GM12878 (cell line): ENCODE results near the gene CCNJL. TPM values are rescaled to one million over a fixed set of nuclear protein-coding genes. Genes with fewer than 3 reads are reported as not detected.

Source experiments
- ATAC-seq: fragments of 200-7000 bp; cut with Tn5 transposase; 3 replicates; pipeline ENCODE4 v1.9.1; 2020; ENCODE audit warnings: mild to moderate bottlenecking, moderate library complexity
- BruUV-seq: library from RNA; stranded (reverse); fragments of 400-500 nt; replicated peaks from 2 replicates; lab custom pipeline; 2021; lab: Mats Ljungman, UMichigan
- CTCF ChIA-PET: fragments of 300-600 bp; sonication (Branson Sonifier 250); formaldehyde crosslinking; extraction: SDS; loops from one replicate; lab custom pipeline; 2021; ENCODE audit warnings: inconsistent platforms; lab: Yijun Ruan, JAX
- POLR2A ChIA-PET: fragments of 350-600 bp; formaldehyde crosslinking; extraction: SDS; loops from one replicate; lab custom pipeline; 2021; ENCODE audit warnings: inconsistent platforms; lab: Charles Lee
- RAD21 ChIA-PET: fragments of 300-600 bp; sonication (Branson Sonifier 250); formaldehyde crosslinking; loops from one replicate; lab custom pipeline; 2023; ENCODE audit warnings: antibody characterized with exemption; ENCODE audit not compliant: unreplicated experiment; lab: Charles Lee
- SMC1A ChIA-PET: fragments of 300-600 bp; sonication (Branson Sonifier 250); formaldehyde crosslinking; loops from one replicate; lab custom pipeline; 2023; ENCODE audit not compliant: unreplicated experiment, uncharacterized antibody; lab: Charles Lee
- DNase-seq: peaks from one replicate; pipeline ENCODE4 v3.0.0-alpha.2; 2011; ENCODE audit warnings: low read depth, low spot score
- FAIRE-seq: peaks from 3 replicates; lab custom pipeline; 2011; peaks lifted over from hg19 to GRCh38; lab: Jason Lieb, UNC
- H2AFZ ChIP-seq: 2 replicates; pipeline ENCODE4 v1.6.0; 2011; ENCODE audit warnings: low read depth, low read length, control low read depth; ENCODE audit not compliant: control insufficient read depth
- H3K27ac ChIP-seq: 2 replicates; pipeline ENCODE4 v1.5.1; 2011; ENCODE audit warnings: control low read depth; ENCODE audit not compliant: control insufficient read depth, insufficient read depth
- H3K27me3 ChIP-seq, 2 experiments: replicated peaks in 1 of 2; 2 replicates each; pipeline versions ENCODE4 v1.6.0 to v1.6.1; 2011; ENCODE audit warnings: low read length in 1 of 2; ENCODE audit not compliant: control insufficient read depth in 2 of 2, insufficient read depth in 2 of 2
- H3K36me3 ChIP-seq, 2 experiments: 2 replicates each; pipeline ENCODE4 v1.5.1; 2011; ENCODE audit warnings: low read length in 1 of 2; ENCODE audit not compliant: control insufficient read depth in 2 of 2, insufficient read depth in 2 of 2
- H3K4me1 ChIP-seq: 2 replicates; pipeline ENCODE4 v1.6.1; 2011; ENCODE audit warnings: mild to moderate bottlenecking, low read length, moderate library complexity, mixed read lengths; ENCODE audit not compliant: control insufficient read depth, insufficient read depth
- H3K4me2 ChIP-seq: 2 replicates; pipeline ENCODE4 v1.6.0; 2011; ENCODE audit warnings: control low read depth; ENCODE audit not compliant: control insufficient read depth, insufficient read depth
- H3K4me3 ChIP-seq: fragments of 200-600 bp; sonication (generic); 2 replicates; pipeline ENCODE4 v1.5.1; 2016
- H3K79me2 ChIP-seq: 2 replicates; pipeline ENCODE4 v1.6.0; 2011; ENCODE audit warnings: low read length; ENCODE audit not compliant: control insufficient read depth, insufficient read depth
- H3K9ac ChIP-seq: 2 replicates; pipeline ENCODE4 v1.8.0; 2011; ENCODE audit warnings: low read length, control low read depth, mixed read lengths; ENCODE audit not compliant: control insufficient read depth, insufficient read depth
- H3K9me3 ChIP-seq: replicated peaks from 3 replicates; pipeline ENCODE4 v1.5.1; 2011; ENCODE audit warnings: mild to moderate bottlenecking, low read length; ENCODE audit not compliant: control insufficient read depth, insufficient read depth
- H4K20me1 ChIP-seq: 2 replicates; pipeline ENCODE4 v1.6.0; 2011; ENCODE audit not compliant: control insufficient read depth, insufficient read depth
- BACH1 ChIP-seq: fragments of 450-650 bp; IDR thresholded peaks from 2 replicates; pipeline ENCODE4 v1.6.1; 2017; ENCODE audit warnings: mild to moderate bottlenecking, borderline replicate concordance
- BRCA1 ChIP-seq: IDR thresholded peaks from 2 replicates; pipeline ENCODE4 v1.6.1; 2011; ENCODE audit warnings: low read depth, low read length, improper control_type of control experiment
- CEBPB ChIP-seq, 2 experiments: fragments of 150-350 bp in 1 of 2; IDR thresholded peaks; 2 replicates each; pipeline ENCODE4 v1.6.1; 2012 to 2014; ENCODE audit warnings: low read depth in 2 of 2, low read length in 2 of 2, borderline replicate concordance in 1 of 2, inconsistent platforms in 1 of 2
- FOXK2 ChIP-seq: fragments of 450-650 bp; IDR thresholded peaks from 2 replicates; pipeline ENCODE4 v1.6.1; 2017; ENCODE audit warnings: mild to moderate bottlenecking, moderate library complexity
- HDGF ChIP-seq: fragments of 450-650 bp; IDR thresholded peaks from 2 replicates; pipeline ENCODE4 v1.6.1; 2016; ENCODE audit warnings: antibody characterized with exemption
- IKZF2 ChIP-seq, 2 experiments: fragments of 450-650 bp; IDR thresholded peaks; 2 replicates each; pipeline ENCODE4 v1.6.1; 2017; ENCODE audit warnings: mild to moderate bottlenecking in 2 of 2, moderate library complexity in 2 of 2
- MAX ChIP-seq: IDR thresholded peaks from 2 replicates; pipeline ENCODE4 v1.6.1; 2012; ENCODE audit warnings: low read depth, low read length, improper control_type of control experiment
- MEF2B ChIP-seq: fragments of 450-650 bp; IDR thresholded peaks from 2 replicates; pipeline ENCODE4 v1.6.1; 2018; ENCODE audit warnings: mild to moderate bottlenecking, moderate library complexity; ENCODE audit not compliant: partially characterized antibody, poor library complexity, severe bottlenecking
- MLLT1 ChIP-seq: fragments of 450-650 bp; IDR thresholded peaks from 2 replicates; pipeline ENCODE4 v1.6.1; 2016; ENCODE audit warnings: mild to moderate bottlenecking
- RELB ChIP-seq: fragments of 450-650 bp; IDR thresholded peaks from 2 replicates; pipeline ENCODE4 v1.6.1; 2017; ENCODE audit warnings: low read depth, mild to moderate bottlenecking, moderate library complexity
- RUNX3 ChIP-seq: IDR thresholded peaks from 2 replicates; pipeline ENCODE4 v1.6.1; 2012; ENCODE audit warnings: low read length, inconsistent platforms
- SMARCA5 ChIP-seq: fragments of 450-650 bp; IDR thresholded peaks from 2 replicates; pipeline ENCODE4 v1.6.1; 2017; ENCODE audit warnings: mild to moderate bottlenecking
- TCF7 ChIP-seq: IDR thresholded peaks from 2 replicates; pipeline ENCODE4 v1.6.1; 2014; ENCODE audit warnings: antibody characterized with exemption, borderline replicate concordance
- ZNF384 ChIP-seq: IDR thresholded peaks from 2 replicates; pipeline ENCODE4 v1.6.1; 2012; ENCODE audit warnings: low read depth, mild to moderate bottlenecking, low read length, improper control_type of control experiment, borderline replicate concordance
- ZNF687 ChIP-seq: fragments of 450-650 bp; IDR thresholded peaks from 2 replicates; pipeline ENCODE4 v1.6.1; 2017; ENCODE audit warnings: mild to moderate bottlenecking, moderate library complexity
- WGBS: methylation state at CpG from one replicate; pipeline ENCODE4 v1.1.6; 2016; ENCODE audit warnings: low lambda C conversion rate; ENCODE audit not compliant: insufficient replicate concordance, insufficient coverage; ENCODE audit errors: missing lambda C conversion rate; 5-methylcytosine and 5-hydroxymethylcytosine counted together
- in situ Hi-C: fragments of 300-500 bp; cut with MboI; formaldehyde crosslinking; loops from 9 replicates; pipeline ENCODE4 v1.14.3; 2018; ENCODE audit warnings: mixed read lengths
- intact Hi-C: fragments of 100-400 bp; cut with micrococcal nuclease; formaldehyde crosslinking; loops from one replicate; pipeline ENCODE4 v1.14.2; 2022; ENCODE audit not compliant: unreplicated experiment
- polyA plus RNA-seq, 11 experiments: library from polyadenylated mRNA; depleted of rRNA in 4 of 11; unstranded in 6 of 11; stranded (reverse) in 5 of 11; fragments of >200 nt; fragmentation: Nextera tagmentation in 4 of 11; fragmentation: Illumina TruSeq in 1 of 11; extraction: Ambion mirVana in 4 of 11; extraction: Trizol in 1 of 11; gene quantifications; 1 replicate in 1 of 11; 2 replicates in 10 of 11; pipeline versions ENCODE4 v1.2.1 to v1.2.3, GENCODE V29; 2011 to 2016; ENCODE audit warnings: inconsistent platforms in 2 of 11, missing spikeins in 2 of 11, low read depth in 1 of 11
- total RNA-seq, 4 experiments: library from RNA; depleted of rRNA in 3 of 4; stranded (reverse); fragments of >200 nt in 3 of 4; fragmentation: Illumina TruSeq in 1 of 4; extraction: Trizol in 1 of 4; gene quantifications; 2 replicates each; pipeline versions ENCODE4 v1.2.1 to v1.2.3, GENCODE V29; 2013 to 2021

Gene CCNJL
- total and polyA plus RNA-seq, 10 of the 15 experiments (the other 5 are each of a cell fraction or from before 2014, with no cell fraction given), result 0.09 to 0.20 (median 0.10) TPM; not detected in 7

GRCh38 chr5:160230686-160231527 is 81.5 kb downstream of the CCNJL start:
- H3K4me2 ChIP-seq, result peak overlapping the region; percentile 44; the same call in 1 of the 2 replicates
- FAIRE-seq (no peak), ATAC-seq (peak; percentile 83), DNase-seq (peak; percentile 74)
- H3K27ac ChIP-seq, result peak overlapping the region; percentile 77
- H4K20me1 ChIP-seq, result no peaks in the 10 kb centered on the region
- RAD21 ChIA-PET, result interaction anchor here (0.6 to 3.0 kb wide), 14 partner anchors 9 to 192 kb away, joined by 3 to 18 read pairs (median 4); no protein-coding TSS in a partner anchor
- H3K9ac ChIP-seq, result peak overlapping the region; percentile 34; the same call in 1 of the 2 replicates
- H3K79me2 ChIP-seq, result no peaks in the 10 kb centered on the region
- SMC1A ChIA-PET, result interaction anchor here (1.0 to 3.0 kb wide), 13 partner anchors 9 to 210 kb away, joined by 3 to 14 read pairs (median 4); no protein-coding TSS in a partner anchor
- no peaks in the 10 kb centered on the region for H3K36me3 ChIP-seq
- CTCF ChIA-PET, result interaction anchor here (0.6 to 4.9 kb wide), 10 partner anchors 9 to 188 kb away, joined by 3 to 34 read pairs (median 3); partner anchors contain the start of gene SLU7
- in situ Hi-C loops (no loop called here), intact Hi-C loops (no loop called here)
- no peaks in the 10 kb centered on the region for H3K9me3 ChIP-seq
- H3K4me3 ChIP-seq, result no peak overlapping the region
- peaks cover 27% of the 10 kb centered on the region for H3K4me1 ChIP-seq
- no TSS peak for BruUV-seq
- 34% methylated on average over 9 of the region's 9 CpGs for WGBS
- POLR2A ChIA-PET, result interaction anchor here (0.6 to 1.8 kb wide), 10 partner anchors 8 to 211 kb away, joined by 3 to 6 read pairs (median 4); no protein-coding TSS in a partner anchor
- H3K27me3 ChIP-seq, result no peaks in the 10 kb centered on the region
- peak overlapping the region; percentile 75 for H2AFZ ChIP-seq
- peak; percentile 57 to 65; a peak in 3 of 4 replicates for TF ChIP-seq IKZF2 (IDR thresholded peaks at IDR 0.05)
- peak; percentile 30 for TF ChIP-seq MEF2B
- TF ChIP-seq TCF7, result no peak
- TF ChIP-seq MLLT1, result peak; percentile 11
- peak; percentile 50; the same call in 1 of the 2 replicates for TF ChIP-seq MAX
- no peak for TF ChIP-seq CEBPB (IDR thresholded peaks at IDR 0.05; ENCODE audit: borderline replicate concordance in 1 of 2, low read depth in 2 of 2, low read length in 2 of 2)
- 0 out of 2 replicates have a peak, but pooled peaks have one; percentile 10 for TF ChIP-seq HDGF
- peak; percentile 23 for TF ChIP-seq RUNX3
- peak; percentile 41; the same call in 1 of the 2 replicates for TF ChIP-seq SMARCA5
- no peak for TF ChIP-seq ZNF384
- TF ChIP-seq FOXK2, result no peak
- TF ChIP-seq ZNF687, result peak; percentile 99
- no peak for TF ChIP-seq BACH1
- peak; percentile 78 for TF ChIP-seq RELB
- no peak for TF ChIP-seq BRCA1
